Measurements from ENCODE around the gene ITIH5.
"Not testable (repeated sequence)": the region's sequence is repeated elsewhere in the genome, so short reads cannot be mapped to it uniquely, and the experiment has no call there.

Gene ITIH5

DNA sequence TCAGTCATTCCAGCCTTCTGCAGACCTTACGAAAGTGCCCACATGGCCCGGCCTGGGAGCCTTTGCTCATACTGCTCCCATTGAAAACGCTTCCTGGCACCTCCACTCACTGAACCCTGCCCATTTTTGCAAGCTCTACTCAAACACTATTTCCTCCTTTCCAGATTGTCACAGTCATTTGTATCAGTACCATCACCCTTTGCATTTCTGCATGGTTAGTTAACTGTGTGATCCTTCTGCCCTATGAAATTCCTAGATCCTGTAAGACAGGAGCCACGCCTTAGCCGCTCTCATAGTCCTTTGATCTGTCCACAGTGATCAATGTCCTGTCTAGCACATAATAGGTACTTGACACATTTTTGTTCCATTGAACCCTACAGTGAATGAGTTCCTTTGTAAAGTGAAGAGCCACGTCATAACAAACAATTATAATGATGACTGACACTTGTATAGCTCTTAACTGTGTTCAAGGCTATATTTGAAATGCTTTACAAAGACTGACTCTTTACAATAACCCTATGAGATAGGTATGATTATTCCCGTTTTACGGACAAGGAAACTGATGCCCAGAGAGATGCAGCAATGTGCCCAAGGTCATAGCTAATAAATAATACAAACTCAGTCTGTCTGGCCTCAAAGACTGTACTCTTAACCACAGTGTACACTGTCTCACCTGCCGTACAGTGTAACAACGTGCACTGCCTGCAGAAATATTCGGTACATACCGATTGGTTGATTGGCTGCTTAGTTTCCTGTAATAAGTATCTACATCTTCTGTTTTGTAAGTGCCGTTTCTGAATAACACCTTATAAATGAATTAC is 19.8 kb upstream of the ITIH5 start:
- no peak for DNase-seq (ENCODE audit: low spot score)
- TF ChIP-seq, protein P1, sequence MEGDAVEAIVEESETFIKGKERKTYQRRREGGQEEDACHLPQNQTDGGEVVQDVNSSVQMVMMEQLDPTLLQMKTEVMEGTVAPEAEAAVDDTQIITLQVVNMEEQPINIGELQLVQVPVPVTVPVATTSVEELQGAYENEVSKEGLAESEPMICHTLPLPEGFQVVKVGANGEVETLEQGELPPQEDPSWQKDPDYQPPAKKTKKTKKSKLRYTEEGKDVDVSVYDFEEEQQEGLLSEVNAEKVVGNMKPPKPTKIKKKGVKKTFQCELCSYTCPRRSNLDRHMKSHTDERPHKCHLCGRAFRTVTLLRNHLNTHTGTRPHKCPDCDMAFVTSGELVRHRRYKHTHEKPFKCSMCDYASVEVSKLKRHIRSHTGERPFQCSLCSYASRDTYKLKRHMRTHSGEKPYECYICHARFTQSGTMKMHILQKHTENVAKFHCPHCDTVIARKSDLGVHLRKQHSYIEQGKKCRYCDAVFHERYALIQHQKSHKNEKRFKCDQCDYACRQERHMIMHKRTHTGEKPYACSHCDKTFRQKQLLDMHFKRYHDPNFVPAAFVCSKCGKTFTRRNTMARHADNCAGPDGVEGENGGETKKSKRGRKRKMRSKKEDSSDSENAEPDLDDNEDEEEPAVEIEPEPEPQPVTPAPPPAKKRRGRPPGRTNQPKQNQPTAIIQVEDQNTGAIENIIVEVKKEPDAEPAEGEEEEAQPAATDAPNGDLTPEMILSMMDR (IDR thresholded peaks at IDR 0.05), result no peak
- no peak overlapping the region for H3K4me3 ChIP-seq
- H3K27ac ChIP-seq, result no peak overlapping the region

DNA sequence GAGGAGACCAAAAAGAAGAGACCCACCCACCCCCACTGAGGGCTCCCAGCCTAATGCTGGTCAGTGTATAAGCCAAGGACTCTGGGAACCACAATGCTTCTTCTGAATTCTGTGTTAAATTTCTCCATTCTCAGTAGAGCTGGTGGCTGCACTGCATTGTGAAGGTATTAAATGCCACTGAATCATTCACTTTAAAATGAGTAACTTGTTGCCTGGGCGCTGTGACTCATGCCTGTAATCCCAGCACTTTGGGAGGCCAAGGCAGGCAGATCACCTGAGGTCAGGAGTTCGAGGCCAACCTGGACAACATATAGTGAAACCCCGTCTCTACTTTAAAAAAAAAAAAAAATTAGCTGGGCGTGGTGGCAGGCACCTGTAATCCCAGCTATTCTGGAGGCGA is 13.3 kb upstream of the ITIH5 start:
- DNase-seq (ENCODE audit: low spot score); H3K4me3 ChIP-seq; H3K27ac ChIP-seq: not testable (repeated sequence)

DNA sequence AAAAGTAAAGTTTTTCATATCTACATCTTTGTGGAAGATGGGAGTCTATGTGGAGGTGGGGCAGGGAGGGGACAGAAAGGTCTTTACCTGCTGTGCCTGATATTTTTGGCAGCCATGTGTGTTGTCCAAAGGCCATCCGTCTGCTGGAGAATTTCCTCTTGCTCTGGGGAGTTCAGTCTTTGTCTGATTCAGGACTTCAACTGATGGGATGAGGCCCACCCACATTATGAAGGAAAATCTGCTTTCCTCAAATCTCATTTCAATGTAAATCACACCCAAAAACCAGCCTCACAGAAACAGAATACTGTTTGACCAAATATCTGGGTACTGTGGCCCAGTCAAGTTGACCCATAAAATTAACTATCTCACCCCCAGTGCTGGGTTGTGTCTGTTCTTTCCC is 12.5 kb upstream of the ITIH5 start:
- Histone ChIP-seq H3K27ac (no peak overlapping the region), H3K4me3 (no peak overlapping the region)
- TF ChIP-seq, protein P1 (IDR thresholded peaks at IDR 0.05), result no peak
- DNase-seq (ENCODE audit: low spot score), result no peak

DNA sequence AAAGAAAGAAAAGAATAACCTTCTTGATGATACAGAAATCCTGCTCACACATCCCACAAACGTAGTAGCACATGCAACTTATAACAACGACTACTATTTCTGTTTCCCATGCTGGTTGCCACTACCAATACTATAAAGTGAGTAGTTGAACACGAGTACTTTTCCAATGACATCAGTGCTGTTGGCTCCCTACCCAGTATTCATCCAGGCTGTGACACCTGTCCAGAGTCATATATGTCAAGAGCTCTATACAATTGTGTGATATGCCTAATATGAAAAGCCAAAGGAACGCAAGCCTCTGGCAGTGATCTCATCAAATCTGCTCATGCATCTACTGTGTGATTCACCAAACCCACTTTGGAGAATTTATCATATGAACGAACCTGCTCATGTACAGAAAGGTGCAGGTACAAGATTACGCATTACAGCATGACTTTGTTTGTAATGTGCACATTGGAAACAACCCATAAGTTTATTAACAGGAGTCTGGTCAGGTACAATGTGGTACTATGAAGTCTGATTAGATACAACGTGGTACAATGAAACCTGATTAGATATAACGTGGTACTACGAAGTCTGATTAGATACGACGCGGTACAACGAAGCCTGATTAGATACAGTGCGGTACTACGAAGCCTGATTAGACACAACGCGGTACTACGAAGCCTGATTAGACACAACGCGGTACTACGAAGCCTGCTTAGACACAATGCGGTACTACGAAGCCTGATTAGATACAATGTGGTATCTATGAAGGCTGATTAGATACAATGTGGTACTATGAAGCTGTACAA is 5.8 kb upstream of the ITIH5 start:
- H3K27ac ChIP-seq, result no peak overlapping the region
- TF ChIP-seq, protein P1 (IDR thresholded peaks at IDR 0.05), result no peak
- no peak for DNase-seq (ENCODE audit: low spot score)
- H3K4me3 ChIP-seq, result no peak overlapping the region

DNA sequence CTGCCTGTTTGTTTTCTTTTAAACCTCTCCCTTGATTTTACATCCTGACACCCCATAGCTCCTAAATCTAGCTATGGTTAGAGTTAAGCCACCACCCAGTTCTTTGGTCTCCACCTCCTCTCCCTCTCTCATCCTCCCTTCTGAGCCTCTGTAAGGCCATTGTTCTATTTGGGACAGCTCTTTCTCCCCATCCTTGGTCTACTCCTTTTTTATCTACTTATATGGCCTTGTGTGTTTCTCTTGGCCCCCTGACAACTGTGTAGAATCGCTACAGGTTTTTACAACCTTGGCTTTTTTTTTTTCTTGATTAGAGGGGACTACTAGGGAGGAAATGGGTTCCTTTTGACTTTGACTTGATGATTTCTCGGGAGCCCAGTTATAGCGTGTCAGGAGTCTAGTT is 3.4 kb upstream of the ITIH5 start:
- TF ChIP-seq, protein P1 (IDR thresholded peaks at IDR 0.05), result no peak
- H3K27ac ChIP-seq, result no peak overlapping the region
- no peak overlapping the region for H3K4me3 ChIP-seq
- no peak for DNase-seq (ENCODE audit: low spot score)

DNA sequence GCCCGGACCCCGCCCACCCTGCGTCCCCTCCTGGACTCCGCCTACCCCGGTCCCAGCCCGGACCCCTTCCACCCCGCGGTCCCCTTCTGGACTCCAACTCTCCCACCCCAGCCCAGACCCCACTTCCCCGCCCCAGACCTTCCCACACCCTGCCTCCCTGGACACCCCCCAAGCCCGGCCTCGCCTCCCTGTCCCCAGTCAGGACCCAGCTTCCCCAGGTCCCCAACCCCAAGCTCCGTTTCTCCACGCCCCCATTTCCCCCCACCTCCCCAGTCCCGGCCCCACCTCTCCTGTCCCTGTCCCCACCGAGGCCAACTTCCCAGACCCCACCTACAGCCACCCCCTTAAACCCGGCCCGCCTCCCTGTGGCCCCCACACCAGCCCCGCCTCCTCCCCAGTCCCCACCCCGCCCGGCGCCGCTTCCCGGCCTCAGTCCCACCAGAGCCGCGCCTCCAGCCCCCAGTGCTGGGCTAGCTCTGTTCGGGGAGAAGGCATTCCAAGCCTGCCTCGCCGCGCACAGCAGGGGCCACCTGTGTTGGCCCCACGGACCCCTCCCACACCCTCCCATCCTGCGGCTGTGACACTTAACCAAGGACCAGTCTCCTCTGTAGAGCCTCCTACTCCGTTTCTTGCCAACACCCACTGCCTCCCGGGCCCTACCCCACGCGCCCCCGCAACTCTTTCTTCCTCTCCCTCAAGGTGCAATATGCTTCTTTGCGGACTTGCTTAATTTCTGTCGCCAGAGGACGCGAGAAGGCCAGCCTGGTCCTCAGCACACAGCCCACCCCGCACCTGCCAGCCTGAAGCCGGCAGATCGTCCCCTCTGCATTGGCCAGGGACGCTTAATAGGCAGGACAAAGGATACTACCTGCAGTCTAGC is 736 bp upstream of the ITIH5 start:
- TF ChIP-seq, protein P1 (IDR thresholded peaks at IDR 0.05), result no peak
- Histone ChIP-seq H3K4me3 (peak overlapping the region; percentile 90), H3K27ac (peak overlapping the region; percentile 9 to 59)
- DNase-seq (ENCODE audit: low spot score), result no peak

DNA sequence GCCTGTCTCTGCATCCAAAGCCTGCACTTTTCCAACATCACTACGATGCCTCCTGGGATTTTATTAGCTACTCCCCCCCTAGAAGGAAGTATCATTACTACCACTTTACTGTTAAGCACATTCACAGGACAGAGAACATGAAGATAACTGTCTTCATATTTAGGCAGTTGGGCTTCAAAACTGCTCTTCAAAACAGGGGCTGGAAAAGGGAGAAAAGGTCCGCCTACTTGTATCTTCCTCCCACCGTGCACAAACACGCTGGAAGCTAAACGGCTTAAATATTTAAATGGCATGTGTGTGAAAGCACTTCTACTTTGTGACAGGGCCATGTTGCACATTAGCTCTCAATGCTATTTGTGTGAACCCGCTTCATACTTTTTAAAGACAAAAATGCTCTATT is 999 bp downstream of the ITIH5 start:
- TF ChIP-seq, protein P1 (IDR thresholded peaks at IDR 0.05), result no peak
- H3K27ac ChIP-seq, result no peak overlapping the region
- H3K4me3 ChIP-seq, result peak overlapping the region; percentile 90
- DNase-seq (ENCODE audit: low spot score), result no peak
